Hepatocyte (in vitro differentiated cells): ENCODE measurements around the gene CGB2.
"Not testable (repeated sequence)": the region's sequence is repeated elsewhere in the genome, so short reads cannot be mapped to it uniquely, and the experiment has no call there.

Experiments
- EZH2 ChIP-seq: fragments of 200-600 bp; sonication (generic); IDR thresholded peaks from 2 replicates; pipeline ENCODE4 v1.6.1; 2016; ENCODE audit warnings: antibody characterized with exemption, mild to moderate bottlenecking, borderline replicate concordance
- TF ChIP-seq, protein P1 (sequence below): fragments of 200-600 bp; sonication (generic); IDR thresholded peaks from 2 replicates; pipeline ENCODE4 v1.5.1; 2016; ENCODE audit warnings: antibody characterized with exemption, mild to moderate bottlenecking; ENCODE audit not compliant: poor library complexity

- TF ChIP-seq, protein P1, sequence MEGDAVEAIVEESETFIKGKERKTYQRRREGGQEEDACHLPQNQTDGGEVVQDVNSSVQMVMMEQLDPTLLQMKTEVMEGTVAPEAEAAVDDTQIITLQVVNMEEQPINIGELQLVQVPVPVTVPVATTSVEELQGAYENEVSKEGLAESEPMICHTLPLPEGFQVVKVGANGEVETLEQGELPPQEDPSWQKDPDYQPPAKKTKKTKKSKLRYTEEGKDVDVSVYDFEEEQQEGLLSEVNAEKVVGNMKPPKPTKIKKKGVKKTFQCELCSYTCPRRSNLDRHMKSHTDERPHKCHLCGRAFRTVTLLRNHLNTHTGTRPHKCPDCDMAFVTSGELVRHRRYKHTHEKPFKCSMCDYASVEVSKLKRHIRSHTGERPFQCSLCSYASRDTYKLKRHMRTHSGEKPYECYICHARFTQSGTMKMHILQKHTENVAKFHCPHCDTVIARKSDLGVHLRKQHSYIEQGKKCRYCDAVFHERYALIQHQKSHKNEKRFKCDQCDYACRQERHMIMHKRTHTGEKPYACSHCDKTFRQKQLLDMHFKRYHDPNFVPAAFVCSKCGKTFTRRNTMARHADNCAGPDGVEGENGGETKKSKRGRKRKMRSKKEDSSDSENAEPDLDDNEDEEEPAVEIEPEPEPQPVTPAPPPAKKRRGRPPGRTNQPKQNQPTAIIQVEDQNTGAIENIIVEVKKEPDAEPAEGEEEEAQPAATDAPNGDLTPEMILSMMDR, result not testable (repeated sequence)
- TF ChIP-seq EZH2, result not testable (repeated sequence)
These were observed 18.1 kb downstream of the CGB2 start for GRCh38 chr19:49049834-49050233.
